Natural killer cell (primary cell): ENCODE measurements around the gene NANOS2. TPM values are rescaled to one million over a fixed set of nuclear protein-coding genes. Genes with fewer than 3 reads are reported as not detected.

Experiments
- ATAC-seq, 3 donors: fragments of 150-1000 bp in 2 of 3; fragments of 200-7000 bp in 1 of 3; cut with Tn5 transposase; 1 replicate in 1 of 3; 2 replicates in 2 of 3; pipeline ENCODE4 v1.10.0; 2021; ENCODE audit warnings: mild to moderate bottlenecking in 2 of 3, moderate library complexity in 2 of 3
- DNase-seq, 2 donors: peaks; one replicate each; pipeline versions ENCODE4 v3.0.0 to v3.0.0-alpha.2; 2013 to 2021; ENCODE audit warnings: mixed read lengths in 1 of 2
- H3K27ac ChIP-seq: one replicate; pipeline ENCODE4 v1.5.1; 2013; ENCODE audit warnings: mild to moderate bottlenecking, low read length
- H3K27me3 ChIP-seq: one replicate; pipeline ENCODE4 v1.6.1; 2013; ENCODE audit warnings: low read length; ENCODE audit not compliant: control insufficient read depth, insufficient read depth
- H3K36me3 ChIP-seq: one replicate; pipeline ENCODE4 v1.6.1; 2013; ENCODE audit warnings: low read length; ENCODE audit not compliant: control insufficient read depth, insufficient read depth
- H3K4me1 ChIP-seq: one replicate; pipeline ENCODE4 v1.6.1; 2013; ENCODE audit warnings: low read length; ENCODE audit not compliant: control insufficient read depth, insufficient read depth
- H3K4me3 ChIP-seq: one replicate; pipeline ENCODE4 v1.5.1; 2013; ENCODE audit warnings: low read length
- H3K9me3 ChIP-seq: one replicate; pipeline ENCODE4 v1.6.1; 2013; ENCODE audit warnings: low read length; ENCODE audit not compliant: control insufficient read depth, insufficient read depth
- H3K27ac Mint-ChIP-seq, 2 donors: one replicate each; pipeline ENCODE4 v1.8.0; 2022; ENCODE audit warnings: mild to moderate bottlenecking in 2 of 2, mixed read lengths in 2 of 2, moderate library complexity in 1 of 2
- H3K27me3 Mint-ChIP-seq, 2 donors: one replicate each; pipeline ENCODE4 v1.8.0; 2022; ENCODE audit warnings: low read depth in 2 of 2, mixed read lengths in 2 of 2
- H3K36me3 Mint-ChIP-seq: one replicate; pipeline ENCODE4 v1.8.0; 2022; ENCODE audit warnings: mixed read lengths
- H3K4me1 Mint-ChIP-seq, 2 donors: one replicate each; pipeline ENCODE4 v1.8.0; 2022; ENCODE audit warnings: mixed read lengths in 2 of 2
- H3K4me3 Mint-ChIP-seq: one replicate; pipeline ENCODE4 v1.8.0; 2022; ENCODE audit warnings: mild to moderate bottlenecking, moderate library complexity, mixed read lengths
- H3K9me3 Mint-ChIP-seq, 2 donors: one replicate each; pipeline ENCODE4 v1.8.0; 2022; ENCODE audit warnings: mixed read lengths in 2 of 2
- WGBS: methylation state at CpG from one replicate; pipeline ENCODE4 v1.1.7; 2013; ENCODE audit warnings: missing lambda C conversion rate; ENCODE audit not compliant: insufficient coverage; 5-methylcytosine and 5-hydroxymethylcytosine counted together
- intact Hi-C: fragments of 100-400 bp; cut with micrococcal nuclease; formaldehyde crosslinking; loops from one replicate; pipeline ENCODE4 v1.14.2; 2022
- total RNA-seq, 4 donors: library from RNA; stranded (reverse); fragments of 120-200 nt in 1 of 4; gene quantifications; one replicate each; pipeline versions ENCODE4 v1.2.3 to v1.2.4, GENCODE V29; 2013 to 2022
- TF ChIP-seq, protein P1 (sequence below): fragments of 200-600 bp; IDR thresholded peaks from one replicate; pipeline ENCODE4 v1.8.0; 2022; ENCODE audit warnings: antibody characterized with exemption

The NANOS2 gene
- total RNA-seq, 3 donors from 2014 or later (not counting 1 experiment from before 2014, with no cell fraction given): not detected

- Histone ChIP-seq H3K36me3 (no peaks in the 10 kb centered on the region), H3K9me3 (no peaks in the 10 kb centered on the region), H3K4me3 (no peak overlapping the region), H3K27ac (no peak overlapping the region), H3K4me1 (peaks cover 23% of the 10 kb centered on the region), H3K27me3 (no peaks in the 10 kb centered on the region)
- TF ChIP-seq, protein P1, sequence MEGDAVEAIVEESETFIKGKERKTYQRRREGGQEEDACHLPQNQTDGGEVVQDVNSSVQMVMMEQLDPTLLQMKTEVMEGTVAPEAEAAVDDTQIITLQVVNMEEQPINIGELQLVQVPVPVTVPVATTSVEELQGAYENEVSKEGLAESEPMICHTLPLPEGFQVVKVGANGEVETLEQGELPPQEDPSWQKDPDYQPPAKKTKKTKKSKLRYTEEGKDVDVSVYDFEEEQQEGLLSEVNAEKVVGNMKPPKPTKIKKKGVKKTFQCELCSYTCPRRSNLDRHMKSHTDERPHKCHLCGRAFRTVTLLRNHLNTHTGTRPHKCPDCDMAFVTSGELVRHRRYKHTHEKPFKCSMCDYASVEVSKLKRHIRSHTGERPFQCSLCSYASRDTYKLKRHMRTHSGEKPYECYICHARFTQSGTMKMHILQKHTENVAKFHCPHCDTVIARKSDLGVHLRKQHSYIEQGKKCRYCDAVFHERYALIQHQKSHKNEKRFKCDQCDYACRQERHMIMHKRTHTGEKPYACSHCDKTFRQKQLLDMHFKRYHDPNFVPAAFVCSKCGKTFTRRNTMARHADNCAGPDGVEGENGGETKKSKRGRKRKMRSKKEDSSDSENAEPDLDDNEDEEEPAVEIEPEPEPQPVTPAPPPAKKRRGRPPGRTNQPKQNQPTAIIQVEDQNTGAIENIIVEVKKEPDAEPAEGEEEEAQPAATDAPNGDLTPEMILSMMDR: no peak
- ATAC-seq: peak in 2 of 3 donors; percentile 3 to 28
- Mint-ChIP-seq H3K4me3 (no peak overlapping the region), H3K36me3 (no peaks in the 10 kb centered on the region), H3K9me3 (no peaks in the 10 kb centered on the region), H3K27ac (peak overlapping the region in 1 of 2 donors; percentile 1), H3K4me1 (peaks cover 2 to 23% of the 10 kb centered on the region in 2 donors), H3K27me3 (peaks cover 0 to 28% of the 10 kb centered on the region in 2 donors)
- DNase-seq: no peak
- 69% methylated on average over 11 of the region's 11 CpGs for WGBS
- intact Hi-C loops: no loop called here
Observed at GRCh38 chr19:45878043-45878794, 36.4 kb downstream of the NANOS2 start.

DNA sequence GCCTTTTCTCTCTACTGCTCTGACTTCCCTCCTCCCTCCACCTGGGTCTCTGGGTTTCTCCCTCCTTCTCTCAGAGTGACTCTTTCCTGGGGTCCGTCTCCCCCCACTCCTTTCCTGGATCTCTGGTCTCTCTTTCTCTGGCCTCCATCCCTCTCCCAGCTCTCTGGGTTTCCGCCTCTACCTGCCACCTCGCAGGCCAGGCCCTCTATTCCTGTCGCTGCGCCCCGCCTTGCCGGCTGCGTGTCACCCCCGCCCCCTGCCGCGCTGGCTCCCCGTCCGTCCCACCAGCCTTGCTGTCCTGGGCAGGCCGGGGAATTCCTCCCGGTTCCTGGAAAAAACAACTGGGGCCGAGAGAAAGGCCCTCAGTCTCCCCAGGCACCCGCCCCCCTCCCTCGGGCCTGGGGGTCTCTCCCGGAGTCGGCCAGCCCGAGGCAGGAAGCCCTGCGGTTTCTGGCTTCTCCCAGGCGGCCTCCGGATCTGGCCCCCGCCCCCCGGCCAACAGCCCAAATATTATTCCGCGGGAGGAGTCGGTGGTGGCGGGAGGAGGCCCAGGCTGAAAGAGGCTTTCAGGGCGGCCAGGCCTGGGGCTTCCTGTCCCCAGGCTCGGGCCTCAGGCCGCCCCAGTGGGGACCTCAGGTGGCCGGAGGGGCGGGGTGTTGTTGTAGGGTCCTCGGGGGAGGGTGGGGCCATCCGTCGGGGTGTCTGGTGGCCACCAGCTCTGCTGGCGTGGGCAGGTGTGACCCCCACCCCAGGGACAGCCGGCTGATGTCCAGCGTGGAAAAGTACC is 38.0 kb downstream of the NANOS2 start:
- H3K27me3 ChIP-seq: no peaks in the 10 kb centered on the region
- intact Hi-C loops: no loop called here

GRCh38 chr19:45876161-45876410 is 38.5 kb downstream of the NANOS2 start:
- no peaks in the 10 kb centered on the region for H3K9me3 ChIP-seq

More for the DNA sequence above, 38.0 kb downstream of the NANOS2 start:
- H3K27ac Mint-ChIP-seq: peak overlapping the region in 1 of 2 donors; percentile 76
- peaks cover 0 to 19% of the 10 kb centered on the region in 2 donors for H3K4me1 Mint-ChIP-seq
- H3K4me3 ChIP-seq: peak overlapping the region; percentile 5
- peaks cover 15% of the 10 kb centered on the region for H3K4me1 ChIP-seq
- H3K27ac ChIP-seq: peak overlapping the region; percentile 44
- peak overlapping the region; percentile 61 for H3K4me3 Mint-ChIP-seq
- peaks cover 0 to 25% of the 10 kb centered on the region in 2 donors for H3K27me3 Mint-ChIP-seq
- TF ChIP-seq, protein P1: no peak
- no peaks in the 10 kb centered on the region for H3K36me3 Mint-ChIP-seq
- 6% methylated on average over 39 of the region's 41 CpGs for WGBS
- ATAC-seq (peak in 2 of 3 donors; percentile 69 to 71), DNase-seq (peak in 1 of 2 donors; percentile 37)
- no peaks in the 10 kb centered on the region for H3K9me3 Mint-ChIP-seq
- H3K9me3 ChIP-seq: no peaks in the 10 kb centered on the region
- H3K36me3 ChIP-seq: no peaks in the 10 kb centered on the region

More at GRCh38 chr19:45876161-45876410, 38.5 kb downstream of the NANOS2 start:
- no peaks in the 10 kb centered on the region for H3K27me3 ChIP-seq
- 47% methylated on average over 4 of the region's 4 CpGs for WGBS
- no peak for DNase-seq
- no peaks in the 10 kb centered on the region for H3K36me3 Mint-ChIP-seq
- no peaks in the 10 kb centered on the region for H3K9me3 Mint-ChIP-seq
- H3K36me3 ChIP-seq: no peaks in the 10 kb centered on the region
- intact Hi-C loops: no loop called here
- no peak overlapping the region for H3K4me3 ChIP-seq
- TF ChIP-seq, protein P1: no peak
- peak overlapping the region in 1 of 2 donors; percentile 76 for H3K27ac Mint-ChIP-seq
- H3K4me1 ChIP-seq: peaks cover 15% of the 10 kb centered on the region
- H3K27me3 Mint-ChIP-seq: peaks cover 0 to 23% of the 10 kb centered on the region in 2 donors
- ATAC-seq: peak in 2 of 3 donors; percentile 49 to 59
- peaks cover 0 to 19% of the 10 kb centered on the region in 2 donors for H3K4me1 Mint-ChIP-seq
- no peak overlapping the region for H3K27ac ChIP-seq
- peak overlapping the region; percentile 61 for H3K4me3 Mint-ChIP-seq
